GM23248 (cell line): Measurements from ENCODE around the gene ZMIZ1.

Experiments
- EZH2 ChIP-seq: fragments of 200-600 bp; sonication (generic); IDR thresholded peaks from 2 replicates; pipeline ENCODE4 v1.6.1; 2018; ENCODE audit warnings: antibody characterized with exemption, mild to moderate bottlenecking; ENCODE audit not compliant: insufficient read depth, poor library complexity, severe bottlenecking
- EZH2phosphoT487 ChIP-seq: fragments of 200-600 bp; sonication (generic); IDR thresholded peaks from 2 replicates; pipeline ENCODE4 v1.6.1; 2018; ENCODE audit warnings: antibody characterized with exemption, moderate library complexity, mild to moderate bottlenecking, low read depth; ENCODE audit not compliant: insufficient read depth

- no peak for TF ChIP-seq EZH2
- no peak for TF ChIP-seq EZH2phosphoT487
Measured at GRCh38 chr10:79078367-79079053, 9.7 kb downstream of the ZMIZ1 start.
